SK-MEL-5 (cell line): ENCODE measurements around the gene ECPAS. TPM values are rescaled to one million over a fixed set of nuclear protein-coding genes. Genes with fewer than 3 reads are reported as not detected.
"Not testable (repeated sequence)": the region's sequence is repeated elsewhere in the genome, so short reads cannot be mapped to it uniquely, and the experiment has no call there.

ENCODE experiments used
- DNase-seq: peaks from one replicate; pipeline ENCODE4 v3.0.0-alpha.2; 2016; ENCODE audit warnings: low read depth, low spot score
- in situ Hi-C: cut with HindIII; loops from 2 replicates; pipeline ENCODE4 v1.10.0; 2016; ENCODE audit warnings: low sequenced_read_pairs, high pct_unique_total_duplicates, low pct_unique_long_range_greater_than_20kb
- total RNA-seq: library from RNA; depleted of rRNA; stranded (reverse); fragments of >200 nt; shearing (Covaris generic); gene quantifications from 2 replicates; pipeline ENCODE4 v1.2.3, GENCODE V29; 2014

Gene ECPAS
- total RNA-seq, 1 experiment from 2014 or later, result 54.1 TPM

- DNase-seq, result no peak
- in situ Hi-C loops, result no loop called here
Observed at GRCh38 chr9:111436571-111436970, 47.6 kb downstream of the ECPAS start.

GRCh38 chr9:111433082-111433481 lies 51.1 kb downstream of the ECPAS start:
- DNase-seq, result no peak
- in situ Hi-C loops, result no loop called here

GRCh38 chr9:111431684-111432083 lies 52.5 kb downstream of the ECPAS start:
- DNase-seq, result no peak
- in situ Hi-C loops, result no loop called here

DNA sequence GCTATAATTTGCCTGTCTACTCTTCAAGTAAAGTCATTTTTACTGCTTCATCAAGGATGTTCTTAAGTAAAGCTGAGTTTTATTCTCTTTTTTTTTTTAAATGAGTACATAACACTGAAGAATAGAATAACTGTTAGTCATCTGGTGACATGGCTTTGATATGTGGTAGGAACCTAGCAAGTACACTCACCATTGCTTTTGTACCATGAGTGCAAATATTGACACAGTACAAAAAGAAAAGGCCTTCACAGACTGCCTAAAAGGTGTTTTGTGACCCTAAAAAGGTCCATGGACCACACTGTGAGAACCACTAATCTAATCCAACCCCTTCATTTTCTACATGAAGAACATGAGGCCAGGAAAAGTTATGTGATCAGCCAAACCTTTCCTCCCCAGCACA lies 55.0 kb downstream of the ECPAS start:
- in situ Hi-C loops, result no loop called here
- DNase-seq, result no peak

GRCh38 chr9:111427186-111427585 lies 57.0 kb downstream of the ECPAS start:
- in situ Hi-C loops, result no loop called here
- no peak for DNase-seq

DNA sequence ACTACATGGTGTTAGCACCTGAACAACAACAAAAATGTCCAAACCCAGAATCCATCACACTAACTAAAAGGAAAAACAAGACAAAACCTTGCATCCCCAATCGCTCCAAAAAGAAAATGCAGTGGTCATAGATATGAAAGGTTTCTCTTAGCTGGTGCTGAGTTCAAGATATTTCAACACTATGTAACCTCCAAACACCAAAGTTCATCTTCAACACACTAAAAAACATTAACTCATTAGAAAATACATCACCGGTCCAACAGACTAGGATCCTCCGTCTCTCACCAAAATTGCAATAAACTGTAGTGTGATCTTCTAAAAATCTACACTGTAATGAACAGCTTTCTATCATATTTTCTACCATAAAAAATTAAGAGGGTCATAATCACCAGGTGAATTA lies 60.8 kb downstream of the ECPAS start:
- in situ Hi-C loops, result no loop called here
- no peak for DNase-seq

DNA sequence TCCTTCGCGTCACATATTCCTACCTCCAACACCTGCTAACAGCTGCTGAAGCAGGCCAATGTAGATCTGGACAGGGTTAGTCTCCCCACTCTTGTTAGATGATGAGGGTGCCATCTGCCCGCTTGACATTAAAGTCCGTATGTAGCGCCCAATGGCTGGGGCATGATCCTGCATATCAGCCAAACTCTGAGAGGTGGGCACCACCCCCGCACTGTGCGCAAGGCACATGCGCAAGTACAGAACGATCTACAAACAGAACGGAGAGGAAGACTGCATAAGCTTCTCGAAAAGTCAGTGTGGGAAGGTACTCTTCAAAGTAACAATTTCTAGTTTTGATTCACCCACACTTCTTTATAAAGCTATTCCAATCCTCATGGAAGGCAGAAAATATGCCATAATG lies 69.8 kb downstream of the ECPAS start:
- no peak for DNase-seq
- in situ Hi-C loops, result no loop called here

DNA sequence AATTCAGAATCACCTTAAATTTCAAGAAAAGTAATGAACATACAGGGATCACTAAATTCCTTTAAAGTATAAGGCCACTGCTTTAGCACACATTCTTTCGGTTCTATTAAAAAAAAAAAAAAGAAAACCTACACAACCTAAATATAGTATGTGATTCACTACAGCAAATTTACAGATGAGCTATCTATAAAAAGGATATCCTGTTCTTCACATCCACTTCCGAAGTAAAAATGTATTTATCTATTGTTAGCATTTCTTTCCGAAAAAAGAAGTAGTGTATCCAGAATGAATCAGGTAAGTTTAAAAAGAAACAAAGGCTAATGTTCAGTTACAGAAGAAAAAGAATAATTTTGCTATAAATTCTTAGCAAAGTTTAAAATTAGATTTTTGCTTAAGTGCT lies 70.2 kb downstream of the ECPAS start:
- DNase-seq, result no peak
- in situ Hi-C loops, result no loop called here

DNA sequence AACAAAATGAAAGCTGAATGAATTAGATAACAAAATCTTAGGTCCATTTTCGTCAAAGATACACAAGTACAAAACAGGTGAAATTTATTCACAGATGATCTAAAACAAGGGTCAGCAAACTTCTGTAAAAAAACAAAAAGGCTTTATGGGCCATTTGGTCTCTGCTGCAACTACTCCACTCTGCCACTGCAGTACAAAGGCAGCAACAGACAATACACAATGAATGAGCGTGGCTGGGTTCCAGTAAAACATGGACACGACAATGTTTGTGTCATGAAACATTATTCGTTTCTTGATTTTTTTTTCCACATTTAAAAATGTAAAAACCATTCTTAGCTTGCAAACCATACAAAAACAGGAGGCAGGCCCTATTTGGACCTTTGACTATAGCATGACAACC lies 71.9 kb downstream of the ECPAS start:
- DNase-seq, result peak; percentile 21

DNA sequence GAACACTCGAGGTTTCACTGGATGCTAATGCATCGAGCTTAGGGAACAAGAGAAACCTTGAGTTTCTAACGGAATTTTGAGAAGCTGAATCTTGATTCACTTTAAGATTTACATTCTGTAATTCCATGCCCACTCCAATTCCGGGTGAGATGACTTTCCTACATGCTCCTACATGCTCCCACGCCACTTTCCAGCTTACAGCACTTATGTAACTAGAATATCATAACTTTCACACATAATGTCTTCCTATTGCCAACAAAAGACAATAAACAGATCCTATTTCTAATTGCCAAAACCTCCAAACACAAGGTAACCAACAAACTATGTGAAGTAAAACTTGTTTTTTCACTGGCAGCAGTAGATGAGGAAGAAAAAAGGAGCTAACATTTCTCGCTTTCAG lies 72.9 kb downstream of the ECPAS start:
- in situ Hi-C loops, result no loop called here

More for the DNA sequence above, 71.9 kb downstream of the ECPAS start:
- in situ Hi-C loops, result no loop called here

DNA sequence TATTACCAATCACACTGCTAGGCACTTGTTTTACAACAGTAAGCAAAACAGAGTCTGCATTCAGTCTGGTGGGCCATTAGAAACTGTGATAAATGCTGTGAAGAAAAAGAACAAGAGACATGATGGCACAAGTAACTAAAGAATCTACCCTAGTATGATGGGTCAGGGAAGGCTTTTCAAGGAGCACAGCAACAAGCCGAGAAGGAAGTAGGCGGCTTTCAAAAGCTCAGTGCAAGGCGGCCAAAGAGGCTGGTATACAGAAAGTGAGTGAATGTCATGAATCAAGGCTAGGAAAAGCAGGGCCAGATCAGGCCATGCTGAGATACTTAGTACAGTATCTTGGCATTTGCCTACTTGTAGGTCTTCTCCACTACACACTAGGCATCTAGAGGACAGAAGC lies 76.4 kb downstream of the ECPAS start:
- no peak for DNase-seq
- in situ Hi-C loops, result no loop called here

More for the DNA sequence above, 72.9 kb downstream of the ECPAS start:
- no peak for DNase-seq

DNA sequence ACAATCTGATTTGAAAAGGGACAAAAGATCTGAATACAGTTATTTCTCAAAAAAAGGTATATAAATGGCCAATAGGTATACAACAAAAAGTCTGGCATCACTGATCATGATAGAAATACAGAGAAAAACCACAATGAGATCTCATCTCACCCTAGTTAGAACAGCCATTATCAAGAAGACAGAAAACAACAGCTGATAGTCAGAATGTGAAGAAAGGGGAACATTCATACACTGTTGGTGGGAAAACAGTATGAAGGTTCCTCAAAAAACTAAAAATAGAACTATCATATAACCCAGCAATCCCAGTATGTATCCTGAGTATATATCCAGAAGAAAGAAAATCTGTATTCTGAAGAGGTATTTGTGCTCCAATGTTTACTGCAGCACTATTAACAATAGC lies 78.5 kb downstream of the ECPAS start:
- no peak for DNase-seq
- in situ Hi-C loops, result no loop called here

GRCh38 chr9:111401486-111401885 lies 82.7 kb downstream of the ECPAS start:
- in situ Hi-C loops, DNase-seq: not testable (repeated sequence)

DNA sequence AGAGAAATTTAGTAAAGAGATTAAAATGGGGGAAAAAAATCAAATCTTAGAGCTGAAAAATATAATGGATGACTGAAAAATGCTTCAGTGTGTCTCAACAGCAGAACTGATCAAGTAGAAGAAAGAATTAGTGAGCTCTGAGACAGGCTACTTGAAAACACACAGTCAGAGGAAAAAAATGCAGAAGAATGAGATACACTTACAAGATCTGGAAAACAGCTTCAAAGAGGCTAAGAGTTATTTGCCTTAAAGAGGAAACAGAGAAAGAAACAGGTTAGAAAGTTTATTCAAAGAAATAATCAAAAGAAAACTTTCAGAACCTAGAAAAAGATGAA lies 83.7 kb downstream of the ECPAS start:
- DNase-seq, result no peak
- in situ Hi-C loops, result no loop called here

GRCh38 chr9:111399772-111400563 lies 84.2 kb downstream of the ECPAS start:
- in situ Hi-C loops, result no loop called here
- DNase-seq, result peak; percentile 52

DNA sequence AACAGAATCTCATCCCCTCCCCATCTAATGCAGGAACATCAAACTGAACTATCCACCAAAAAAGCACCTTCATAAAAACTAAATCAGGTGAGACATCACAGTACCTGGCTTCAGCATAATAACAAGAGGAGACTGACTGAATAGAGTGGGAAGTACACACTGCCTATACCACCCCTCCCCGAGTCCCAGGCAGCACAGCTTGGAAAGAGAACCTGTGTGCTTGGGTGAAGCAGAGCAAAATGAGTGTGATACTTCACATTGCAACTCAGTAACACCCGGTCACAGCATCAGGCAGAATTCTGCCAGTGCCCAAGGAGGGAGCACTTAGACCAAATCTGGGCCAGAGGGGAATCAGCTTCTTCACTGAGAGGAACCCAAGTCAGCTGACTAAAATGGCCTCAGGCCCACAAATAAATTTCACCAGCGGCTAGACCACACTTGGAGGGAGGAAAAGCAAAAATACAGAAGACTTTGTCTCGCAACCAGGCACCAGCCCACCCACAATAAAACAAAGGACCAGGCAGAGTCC lies 84.9 kb downstream of the ECPAS start:
- no peak for DNase-seq
- in situ Hi-C loops, result no loop called here

GRCh38 chr9:111393971-111394370 lies 90.2 kb downstream of the ECPAS start:
- in situ Hi-C loops, result no loop called here
- no peak for DNase-seq

GRCh38 chr9:111389406-111389805 lies 94.8 kb downstream of the ECPAS start:
- DNase-seq, result no peak
- in situ Hi-C loops, result no loop called here

- in situ Hi-C loops, result no loop called here
- no peak for DNase-seq
Observed at GRCh38 chr9:111386386-111386785, 97.8 kb downstream of the ECPAS start.
